ENCODE data around the gene SASH1.

Gene SASH1

DNA sequence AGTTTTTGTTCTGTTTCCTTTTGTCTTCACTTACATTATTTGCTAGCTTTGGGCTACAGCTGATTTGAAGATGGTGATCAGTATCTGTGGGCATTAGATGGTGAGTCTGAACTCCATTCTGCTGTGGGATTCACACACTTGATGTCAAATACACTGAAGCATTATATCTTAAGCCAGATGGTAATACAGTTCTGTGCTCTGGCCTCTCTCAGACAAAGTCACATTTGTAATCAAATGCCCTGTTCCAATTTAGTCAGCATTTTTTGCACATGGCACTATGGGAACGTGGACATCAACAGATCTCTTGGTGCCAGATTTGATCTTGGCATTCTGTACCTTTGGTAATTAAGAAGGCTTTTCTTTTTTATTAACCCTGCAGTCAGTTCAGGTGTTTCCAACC is 56.0 kb downstream of the SASH1 start:
- in situ Hi-C loops (cut with MboI; ENCODE audit: low sequenced_read_pairs), result no loop called here

DNA sequence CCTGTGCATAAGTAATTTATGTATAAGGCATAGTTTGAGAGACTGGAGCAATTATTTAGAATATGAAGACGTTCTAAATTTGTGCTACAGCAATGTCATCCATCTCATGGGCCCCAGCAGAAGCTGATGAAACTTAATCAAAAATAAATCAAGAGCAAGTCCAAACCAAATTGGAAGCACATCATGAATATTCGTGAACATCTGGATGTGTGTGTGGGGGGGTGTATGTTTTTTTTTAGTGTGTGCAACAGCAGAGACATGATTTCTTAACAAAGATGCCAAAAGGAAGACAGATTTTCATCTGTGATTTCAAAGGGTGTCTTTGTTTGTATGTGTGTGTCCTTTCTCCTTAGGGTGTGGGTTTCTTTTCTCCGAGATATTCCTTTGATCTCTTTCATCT is 58.9 kb downstream of the SASH1 start:
- in situ Hi-C loops (cut with MboI; ENCODE audit: low sequenced_read_pairs), result no loop called here

DNA sequence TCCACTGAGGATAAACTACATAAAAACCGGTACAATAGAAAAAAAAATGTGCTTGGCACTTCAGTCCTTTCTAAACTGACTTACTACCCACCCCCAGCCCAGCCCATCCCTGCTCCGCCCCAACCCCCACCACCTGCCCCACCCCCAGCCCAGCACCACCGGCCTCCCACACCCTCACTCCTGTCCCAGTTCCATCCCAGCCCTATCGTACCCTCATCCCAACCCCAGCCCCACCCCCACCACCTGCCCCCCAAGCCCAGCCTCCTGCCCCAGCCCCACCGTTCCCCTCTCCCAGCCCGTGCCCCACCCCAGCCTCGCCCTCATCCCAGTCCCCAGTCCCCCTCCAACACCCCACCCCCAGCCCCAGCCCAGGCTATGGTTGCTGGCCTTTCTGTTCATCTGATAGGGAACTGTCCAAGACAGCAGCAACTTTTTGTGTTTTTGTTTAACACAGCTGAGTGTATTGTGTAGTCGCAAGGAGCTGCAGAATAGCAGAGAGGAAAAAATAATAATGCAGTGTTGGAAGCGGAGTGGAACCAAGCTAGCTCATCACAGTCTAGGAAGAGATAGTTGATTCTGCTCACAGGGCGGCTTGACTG is 61.9 kb downstream of the SASH1 start:
- in situ Hi-C loops (cut with MboI; ENCODE audit: low sequenced_read_pairs), result no loop called here

DNA sequence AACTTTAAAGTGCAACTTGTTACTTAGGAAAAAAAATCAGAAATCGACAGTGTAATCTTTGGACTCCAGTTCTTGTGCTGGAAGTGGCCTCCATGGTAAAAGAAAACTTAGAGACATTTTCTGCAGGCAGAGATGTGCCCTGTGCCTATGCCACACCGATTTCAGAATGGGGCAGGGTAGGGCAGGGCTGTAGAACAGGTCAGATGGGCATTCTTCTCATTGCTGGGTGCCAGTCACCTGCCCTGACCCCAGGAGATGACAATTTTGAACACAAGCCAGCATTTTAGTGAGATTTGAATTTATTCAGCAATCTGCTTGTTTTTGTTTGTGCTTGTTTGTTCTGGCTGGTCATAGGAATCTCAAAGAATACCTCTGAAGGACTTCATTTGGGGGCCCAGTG is 63.3 kb downstream of the SASH1 start:
- in situ Hi-C loops (cut with MboI; ENCODE audit: low sequenced_read_pairs), result no loop called here

DNA sequence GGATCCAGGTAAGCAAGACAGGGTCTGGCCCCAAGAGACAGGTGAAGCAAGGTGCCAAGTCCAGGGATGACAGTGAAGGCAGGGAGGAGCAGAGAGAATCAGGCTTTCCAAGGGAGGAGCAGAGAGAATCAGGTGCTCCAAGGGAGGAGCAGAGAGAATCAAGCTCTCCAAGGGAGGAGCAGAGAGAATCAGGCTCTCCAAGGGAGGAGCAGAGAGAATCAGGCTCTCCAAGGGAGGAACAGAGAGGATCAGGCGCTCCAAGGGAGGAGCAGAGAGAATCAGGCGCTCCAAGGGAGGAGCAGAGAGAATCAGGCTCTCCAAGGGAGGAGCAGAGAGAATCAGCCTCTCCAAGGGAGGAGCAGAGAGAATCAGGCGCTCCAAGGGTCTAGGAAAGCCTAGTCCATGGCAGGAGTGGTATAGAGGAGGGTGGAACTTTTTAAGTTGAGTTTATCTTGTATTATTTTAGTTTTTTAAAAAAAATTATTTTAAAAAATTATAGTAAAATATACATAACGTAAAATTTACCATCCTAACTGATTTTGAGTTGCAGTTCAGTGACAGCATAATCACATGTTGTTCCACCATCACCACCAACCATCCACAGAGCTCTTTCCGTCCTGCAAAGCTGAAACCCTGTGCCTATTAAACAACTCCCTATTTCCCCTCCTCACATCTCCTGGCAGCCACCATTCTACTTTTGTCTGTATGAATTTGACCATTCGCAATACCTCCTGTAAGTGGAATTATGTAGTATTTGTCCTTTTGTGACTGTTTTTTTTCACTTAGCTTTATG is 64.1 kb downstream of the SASH1 start:
- in situ Hi-C loops (cut with MboI; ENCODE audit: low sequenced_read_pairs), result no loop called here

DNA sequence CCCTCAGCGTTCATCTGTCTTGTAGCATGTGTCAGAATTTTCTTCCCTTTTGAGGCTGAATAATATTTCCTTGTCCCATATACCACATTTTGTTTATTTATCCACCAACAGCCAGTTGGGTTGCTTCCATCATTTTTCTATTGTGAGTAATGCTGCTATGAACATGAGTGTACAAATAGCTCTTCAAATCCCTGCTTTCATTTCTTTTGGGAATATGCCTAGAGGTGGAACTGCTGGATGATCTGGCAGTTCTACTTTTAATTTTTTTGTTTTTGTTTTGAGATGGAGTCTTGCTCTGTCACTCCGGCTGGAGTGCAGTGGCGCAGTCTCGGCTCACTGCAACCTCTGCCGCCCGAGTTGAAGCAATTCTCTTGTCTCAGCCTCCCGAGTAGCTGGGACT is 64.7 kb downstream of the SASH1 start:
- in situ Hi-C loops (cut with MboI; ENCODE audit: low sequenced_read_pairs), result no loop called here

DNA sequence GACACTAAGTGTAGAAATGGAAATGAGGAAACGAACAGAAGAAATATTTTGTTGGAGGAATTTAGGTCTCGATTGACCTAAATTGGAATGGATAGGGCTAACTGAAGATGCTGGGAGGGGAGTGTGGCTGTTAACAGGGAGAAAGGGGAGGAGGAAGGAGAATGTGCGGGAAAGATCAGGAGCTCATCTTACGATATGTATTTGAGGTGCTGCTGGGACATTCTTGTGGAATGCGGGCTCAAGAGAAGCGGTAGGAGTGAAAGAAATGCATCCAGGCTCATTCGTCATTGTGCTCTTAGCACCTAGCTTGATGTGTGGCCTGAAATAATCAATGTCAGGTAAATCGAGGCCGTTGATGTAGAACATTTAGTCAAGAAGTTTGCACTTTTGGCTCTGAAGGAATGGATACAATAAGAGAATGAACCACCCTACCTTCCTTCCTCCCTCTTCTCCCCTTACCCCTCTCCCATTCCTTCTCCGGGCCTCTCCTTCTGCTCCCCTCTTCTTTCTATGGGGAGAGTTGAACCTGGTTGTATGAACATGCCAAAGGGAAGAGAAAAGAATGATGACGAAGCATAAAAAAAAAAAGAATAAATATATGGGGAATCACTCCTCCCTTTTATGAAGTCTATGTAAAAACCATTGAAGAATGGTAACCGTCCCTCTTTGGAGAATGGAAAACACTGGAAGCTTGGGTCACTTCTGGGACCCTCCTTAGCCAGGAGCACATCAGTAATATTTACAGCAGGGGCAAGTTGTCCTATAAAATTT is 70.9 kb downstream of the SASH1 start:
- in situ Hi-C loops (cut with MboI; ENCODE audit: low sequenced_read_pairs), result no loop called here

DNA sequence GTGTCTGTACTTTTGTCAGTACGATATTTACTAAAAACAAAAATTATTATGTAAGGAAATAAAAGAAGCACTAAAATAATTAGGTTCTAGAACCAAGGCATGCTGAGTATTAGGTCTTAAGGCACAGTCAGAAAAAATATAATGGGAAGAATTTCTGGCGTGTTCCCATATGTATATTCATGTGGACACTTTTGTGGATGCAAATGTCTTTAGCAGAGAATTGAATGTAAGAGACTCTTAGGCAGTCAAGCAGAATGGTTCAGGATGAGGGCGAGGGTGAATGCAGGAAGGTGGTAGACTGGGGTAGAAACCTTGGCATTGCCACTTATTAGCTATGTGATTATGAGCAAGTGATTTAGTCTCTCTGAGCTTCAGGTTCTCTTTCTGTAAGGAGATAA is 71.5 kb downstream of the SASH1 start:
- in situ Hi-C loops (cut with MboI; ENCODE audit: low sequenced_read_pairs), result no loop called here

DNA sequence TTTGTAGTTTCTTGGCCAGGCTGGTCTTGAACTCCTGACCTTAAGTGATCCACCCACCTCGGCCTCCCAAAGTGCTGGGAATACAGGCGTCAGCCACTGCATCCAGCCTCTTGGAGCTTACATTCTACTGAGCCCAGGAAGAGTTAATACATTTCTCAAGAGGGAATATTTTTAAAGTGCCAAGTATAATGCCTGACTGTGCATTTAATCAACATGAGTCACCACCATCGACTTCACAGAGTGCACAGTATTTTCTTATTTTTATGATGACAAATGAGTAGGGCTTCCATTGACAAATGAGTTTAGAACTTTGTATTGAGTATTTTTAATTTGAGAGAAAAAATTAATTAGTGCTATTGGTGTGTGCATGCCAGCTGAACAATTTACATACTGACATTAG is 72.2 kb downstream of the SASH1 start:
- in situ Hi-C loops (cut with MboI; ENCODE audit: low sequenced_read_pairs), result no loop called here

DNA sequence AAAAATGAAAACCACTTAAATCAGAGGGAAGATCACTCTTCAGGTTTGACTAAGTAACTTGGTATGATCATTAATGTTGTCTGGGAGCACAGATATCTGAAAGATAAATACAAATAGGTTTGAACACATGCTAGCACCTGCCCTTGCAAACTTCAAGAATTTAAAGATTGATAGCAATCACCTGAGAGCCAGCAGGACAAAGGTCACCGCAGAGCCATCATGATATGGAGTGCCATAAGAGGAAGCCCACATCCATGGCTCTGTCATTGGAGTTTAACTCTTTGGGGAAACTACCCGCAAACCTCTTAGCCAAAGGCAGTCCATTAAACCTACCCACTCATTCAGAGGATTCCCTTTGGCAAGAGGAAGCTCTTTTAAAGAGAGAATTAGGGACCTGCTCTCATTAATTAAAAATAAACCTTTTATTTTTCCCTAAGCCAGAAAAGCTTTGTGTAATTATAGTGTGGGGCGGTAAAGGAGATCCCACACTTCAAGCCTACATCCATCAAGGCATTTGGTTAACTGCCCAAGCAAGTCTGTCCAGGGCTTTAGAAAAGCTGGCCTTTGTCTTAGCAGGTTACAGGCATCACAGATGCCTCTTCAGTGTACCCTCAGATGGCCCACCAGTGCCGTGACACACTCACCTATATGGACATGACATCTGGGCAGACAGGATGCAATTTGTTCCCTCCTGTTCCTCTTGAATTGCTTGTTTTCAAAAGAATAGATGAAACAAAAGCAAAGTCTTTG is 73.0 kb downstream of the SASH1 start:
- in situ Hi-C loops (cut with MboI; ENCODE audit: low sequenced_read_pairs), result no loop called here

DNA sequence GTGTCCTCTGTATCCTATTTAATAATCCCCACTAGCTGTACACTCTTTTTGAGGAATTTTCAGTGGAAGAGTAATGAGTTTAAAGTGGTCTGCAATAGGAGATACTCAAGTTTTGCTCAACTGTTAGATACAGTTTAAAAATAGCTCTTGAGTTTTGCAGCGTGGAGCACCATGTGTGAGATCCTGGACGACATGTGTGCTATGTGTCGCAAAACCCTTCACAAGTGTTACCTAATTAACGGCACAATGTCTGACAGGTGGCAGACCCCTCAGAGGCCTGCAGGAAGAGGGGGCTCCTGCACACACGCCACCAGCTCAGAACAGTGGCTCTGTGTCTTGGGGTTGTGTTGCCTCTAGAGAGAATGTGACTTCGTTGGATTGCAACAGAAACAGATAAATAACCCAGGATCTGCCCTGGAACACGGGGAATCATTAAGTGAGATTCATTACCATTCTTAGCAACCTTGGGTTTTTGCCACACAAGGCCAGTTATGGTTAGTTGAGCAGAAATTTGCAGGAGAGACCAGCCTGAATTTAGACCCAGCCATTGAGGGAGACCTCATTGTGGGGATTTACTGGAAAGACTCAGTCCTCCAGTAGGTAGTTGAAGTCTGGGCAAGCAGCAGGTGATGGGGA is 73.8 kb downstream of the SASH1 start:
- in situ Hi-C loops (cut with MboI; ENCODE audit: low sequenced_read_pairs), result no loop called here

DNA sequence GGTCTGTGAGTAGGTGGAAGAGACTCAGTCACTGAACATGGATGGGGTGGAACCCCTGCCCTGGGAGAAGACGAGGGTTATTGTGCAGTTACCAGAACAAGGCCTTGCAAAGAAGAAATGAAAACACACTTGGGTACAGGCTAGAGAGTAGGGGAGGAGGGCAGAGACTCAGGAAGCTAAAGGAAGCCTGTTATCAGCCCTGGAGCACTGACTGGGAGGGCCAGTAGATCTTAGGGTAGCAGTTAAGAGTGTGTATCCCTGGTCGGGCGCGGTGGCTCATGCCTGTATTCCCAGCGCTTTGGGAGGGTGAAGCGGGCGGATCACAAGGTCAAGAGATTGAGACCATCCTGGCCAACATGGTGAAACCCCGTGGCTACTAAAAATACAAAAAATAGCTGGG is 74.4 kb downstream of the SASH1 start:
- in situ Hi-C loops (cut with MboI; ENCODE audit: low sequenced_read_pairs), result no loop called here

DNA sequence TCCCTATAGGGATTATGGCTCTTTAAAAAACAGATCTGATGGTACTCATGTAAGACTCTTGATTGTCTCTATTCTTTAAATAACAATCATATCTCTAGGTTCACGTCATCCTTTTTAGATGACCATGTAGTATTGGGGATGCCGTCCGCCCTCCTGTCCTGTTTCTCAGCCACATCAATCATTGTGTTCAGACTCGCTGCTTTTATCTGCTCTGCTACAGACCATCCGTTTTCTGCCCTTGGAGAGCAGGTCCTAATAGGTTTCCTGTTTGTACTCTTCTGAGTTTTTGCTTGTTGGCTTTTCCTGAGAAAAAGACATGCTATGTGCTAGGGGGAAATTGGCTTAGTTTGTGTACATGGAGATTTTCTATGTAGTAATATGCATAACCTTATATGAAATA is 76.8 kb downstream of the SASH1 start:
- in situ Hi-C loops (cut with MboI; ENCODE audit: low sequenced_read_pairs), result no loop called here

DNA sequence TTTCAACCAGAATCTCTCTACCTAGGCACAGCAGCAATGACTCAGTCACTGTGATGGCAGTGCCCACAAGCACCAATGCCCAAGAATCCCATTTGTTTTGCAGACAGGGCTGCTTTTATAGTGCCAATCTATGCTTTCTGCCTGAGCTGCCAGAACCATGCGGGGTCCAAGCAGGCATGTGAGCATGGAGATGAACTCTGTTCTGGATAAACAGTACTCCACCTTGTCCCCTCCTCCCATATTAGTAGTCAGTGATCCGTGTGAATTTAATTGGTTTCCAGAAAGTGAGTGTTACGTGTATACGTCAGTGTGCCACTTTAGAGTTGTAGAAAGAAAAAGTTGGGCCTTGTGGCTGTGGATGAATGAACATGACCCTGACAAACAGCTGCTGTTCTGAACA is 79.4 kb downstream of the SASH1 start:
- in situ Hi-C loops (cut with MboI; ENCODE audit: low sequenced_read_pairs), result no loop called here

DNA sequence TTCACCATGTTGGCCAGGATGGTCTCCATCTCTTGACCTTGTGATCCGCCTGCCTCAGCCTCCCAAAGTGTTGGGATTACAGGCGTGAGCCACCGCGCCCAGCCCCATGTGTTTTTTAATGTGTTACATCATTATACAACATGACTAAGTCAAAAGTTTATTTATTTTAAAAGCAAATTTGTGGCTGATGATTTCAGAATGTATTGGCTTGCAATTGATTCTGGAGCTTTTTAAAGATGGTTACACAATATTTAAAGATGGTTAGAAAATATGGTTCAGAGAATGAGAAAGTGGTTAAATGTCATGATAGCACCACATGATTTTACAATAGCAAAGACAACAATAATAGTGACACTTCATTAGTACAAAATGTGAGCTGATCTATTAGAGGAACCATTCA is 80.5 kb downstream of the SASH1 start:
- in situ Hi-C loops (cut with MboI; ENCODE audit: low sequenced_read_pairs), result no loop called here

DNA sequence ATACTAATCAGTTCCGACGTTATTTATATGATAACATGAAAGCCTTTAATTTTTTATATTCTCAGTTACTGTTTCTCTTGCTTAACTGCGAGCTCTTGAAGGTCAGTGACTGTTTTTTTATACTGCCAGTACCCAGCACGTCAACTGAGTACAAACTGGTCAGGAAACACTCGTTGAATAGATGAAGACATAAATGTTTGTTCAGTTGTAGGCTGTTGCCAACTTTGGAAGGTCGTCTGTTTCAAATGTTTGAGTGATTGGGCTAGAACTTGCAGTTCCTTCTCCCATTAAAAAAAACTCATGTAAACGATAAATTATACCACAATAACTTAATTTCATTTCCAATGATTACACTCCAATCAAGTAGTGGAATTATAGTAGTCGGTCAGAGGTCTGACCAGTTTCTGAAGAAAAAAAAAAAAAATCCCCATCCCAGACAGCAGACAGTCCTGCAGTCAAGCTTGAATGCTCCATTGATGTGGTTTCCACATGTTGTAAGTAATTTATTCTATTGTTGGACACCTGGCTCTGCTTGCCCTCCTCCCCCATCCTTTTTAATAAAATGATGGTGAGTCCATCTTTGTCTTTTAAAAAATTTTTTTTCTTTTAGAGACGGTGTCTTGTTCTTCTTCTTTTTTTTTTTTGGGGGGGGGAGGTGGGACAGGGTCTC is 81.1 kb downstream of the SASH1 start:
- in situ Hi-C loops (cut with MboI; ENCODE audit: low sequenced_read_pairs), result no loop called here

DNA sequence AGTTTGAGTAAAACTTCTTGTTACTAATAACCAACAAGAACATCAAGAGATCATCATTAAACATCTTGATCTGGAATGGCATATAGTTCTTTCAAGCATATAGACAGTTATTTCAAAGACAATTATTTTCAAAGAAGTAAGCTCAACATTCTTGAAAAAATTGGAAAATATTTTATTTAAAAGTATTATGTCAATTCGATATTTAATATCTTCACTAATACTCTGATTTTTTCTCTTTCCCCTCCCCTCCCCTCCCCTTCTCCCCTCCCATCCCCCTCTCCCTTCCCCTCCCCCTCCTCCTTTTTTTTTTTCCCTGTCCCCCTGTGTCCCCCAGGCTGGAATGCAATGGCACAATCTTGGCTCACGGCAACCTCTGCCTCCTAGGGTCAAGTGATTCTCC is 82.8 kb downstream of the SASH1 start:
- in situ Hi-C loops (cut with MboI; ENCODE audit: low sequenced_read_pairs), result no loop called here

DNA sequence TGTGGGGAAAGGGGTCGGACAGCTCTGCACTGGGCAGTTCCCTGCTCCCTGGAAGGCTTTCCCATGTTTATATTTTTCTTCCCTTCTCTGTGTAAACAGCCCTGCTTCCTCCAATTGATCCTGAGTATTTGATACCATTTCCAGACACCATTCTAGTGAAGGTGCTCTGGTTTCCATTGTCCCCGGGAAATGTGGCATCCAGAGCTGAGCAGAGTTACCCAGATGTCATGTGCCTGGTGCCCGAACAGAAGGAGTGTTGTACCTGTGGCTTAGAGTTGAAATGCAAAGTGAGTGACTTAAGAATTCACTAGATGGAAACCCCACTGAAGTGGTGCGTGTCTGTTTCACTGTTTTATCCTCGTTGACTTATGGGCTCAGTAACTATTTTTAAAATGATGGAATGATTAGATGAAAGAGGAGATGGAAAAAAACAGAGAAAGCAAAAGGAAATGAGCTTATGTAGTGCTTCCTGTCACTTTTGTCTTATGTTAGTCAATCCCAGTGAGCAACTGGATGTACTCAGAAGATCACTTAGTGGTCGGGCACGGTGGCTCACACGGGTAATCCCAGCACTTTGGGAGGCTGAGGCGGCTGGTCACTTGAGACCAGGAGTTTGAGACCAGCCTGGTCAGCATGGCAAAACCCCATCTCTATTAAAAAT is 83.8 kb downstream of the SASH1 start:
- in situ Hi-C loops (cut with MboI; ENCODE audit: low sequenced_read_pairs), result no loop called here

DNA sequence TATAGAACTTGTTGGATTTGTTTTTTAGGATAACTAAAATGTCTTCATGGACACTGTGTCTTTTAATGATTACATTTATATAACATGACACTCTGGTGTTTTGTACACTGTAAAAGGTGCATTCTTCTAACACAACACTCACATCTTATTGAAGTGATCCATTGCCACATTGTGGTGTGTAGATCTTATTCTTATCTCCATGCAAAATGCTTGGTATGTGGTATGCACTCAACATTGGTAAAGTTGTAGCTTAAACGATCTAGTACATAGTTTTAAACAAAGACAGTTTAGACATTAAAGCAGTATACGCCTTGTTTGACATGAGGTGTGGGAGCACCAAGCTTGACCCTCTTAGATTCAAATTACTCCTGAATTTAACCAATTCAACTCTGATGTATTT is 84.7 kb downstream of the SASH1 start:
- in situ Hi-C loops (cut with MboI; ENCODE audit: low sequenced_read_pairs), result no loop called here

DNA sequence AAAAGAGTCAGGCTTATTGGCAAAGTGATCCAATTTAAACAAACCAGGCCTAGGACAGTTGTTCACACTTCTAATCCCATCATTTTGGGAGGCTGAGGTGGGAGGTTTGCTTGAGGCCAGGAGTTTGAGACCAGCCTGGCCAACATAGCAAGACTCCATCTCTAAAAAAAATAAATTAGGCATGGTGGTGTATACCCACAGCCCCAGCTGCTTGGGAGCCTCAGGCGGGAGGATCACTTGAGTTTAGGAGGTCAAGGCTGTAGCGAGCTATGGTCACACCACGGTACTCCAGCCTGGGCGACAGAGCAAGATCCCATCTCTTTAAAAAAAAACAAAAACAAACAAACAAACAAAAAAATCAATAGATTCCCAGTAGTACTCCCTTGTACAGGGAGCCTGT is 86.8 kb downstream of the SASH1 start:
- in situ Hi-C loops (cut with MboI; ENCODE audit: low sequenced_read_pairs), result no loop called here
